IPS-11a (cell line): ENCODE measurements around the gene UBE2E3.

Experiments
- H3K4me3 ChIP-seq: one replicate; pipeline ENCODE4 v1.5.1; 2013; ENCODE audit warnings: low read depth, low read length, control low read depth

Gene UBE2E3

DNA sequence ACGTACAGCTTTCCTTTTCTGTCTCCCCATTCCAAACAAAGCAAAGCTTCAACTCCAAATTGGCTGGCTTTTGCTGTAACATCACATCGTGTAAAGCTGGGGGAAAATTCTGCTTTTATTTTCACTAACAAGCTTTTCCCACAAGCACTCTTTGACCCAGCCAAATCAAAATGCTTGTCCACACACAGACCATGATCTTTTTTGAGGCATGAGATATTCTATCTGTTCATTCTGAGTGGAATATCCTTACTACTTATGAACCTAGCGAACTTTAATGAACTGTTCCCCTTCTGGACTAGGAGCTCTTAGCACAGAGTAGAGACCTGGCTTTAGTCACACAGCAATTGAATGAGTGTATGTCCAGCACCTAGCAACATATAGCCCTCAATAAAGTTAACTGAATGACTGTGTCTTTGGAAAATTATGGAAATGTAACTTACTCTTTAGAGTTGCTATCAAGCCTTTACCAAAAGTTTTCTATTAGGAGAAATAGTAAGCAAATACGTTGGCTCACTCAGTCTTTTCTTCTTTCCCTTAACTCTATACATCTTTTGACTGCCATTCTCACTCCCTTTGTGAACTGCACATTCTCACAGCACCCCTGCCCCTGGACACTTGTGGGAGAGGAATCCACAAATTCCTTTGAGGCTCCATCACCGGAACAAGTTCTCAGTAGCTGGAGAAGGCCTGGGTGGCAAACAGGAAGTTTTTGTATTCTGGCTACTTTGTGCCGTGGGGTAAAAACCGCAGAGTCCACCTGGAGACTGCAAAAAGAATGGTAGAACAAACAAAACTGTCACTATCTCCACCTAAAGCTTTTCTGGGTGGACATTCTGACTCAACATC is 1.3 kb upstream of the UBE2E3 start:
- no peak overlapping the region for H3K4me3 ChIP-seq

DNA sequence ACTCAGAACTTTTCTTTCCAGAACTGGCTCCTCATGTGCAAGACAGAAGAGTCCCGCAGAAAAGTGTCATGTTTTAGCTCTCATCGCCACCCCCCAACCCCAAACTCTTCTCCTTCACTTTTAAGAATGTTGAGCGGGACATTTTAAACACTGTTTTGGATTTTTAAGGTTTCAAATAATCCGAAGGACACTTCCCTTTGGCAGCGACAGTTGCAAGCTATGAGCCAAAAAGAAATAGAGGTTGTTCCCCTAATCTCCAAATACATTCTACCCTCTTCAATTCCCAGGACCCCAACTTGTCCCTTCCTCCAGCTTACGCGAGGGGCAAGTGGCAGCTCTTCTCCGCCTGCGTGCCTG is 678 bp upstream of the UBE2E3 start:
- peak overlapping the region; percentile 43 for H3K4me3 ChIP-seq

DNA sequence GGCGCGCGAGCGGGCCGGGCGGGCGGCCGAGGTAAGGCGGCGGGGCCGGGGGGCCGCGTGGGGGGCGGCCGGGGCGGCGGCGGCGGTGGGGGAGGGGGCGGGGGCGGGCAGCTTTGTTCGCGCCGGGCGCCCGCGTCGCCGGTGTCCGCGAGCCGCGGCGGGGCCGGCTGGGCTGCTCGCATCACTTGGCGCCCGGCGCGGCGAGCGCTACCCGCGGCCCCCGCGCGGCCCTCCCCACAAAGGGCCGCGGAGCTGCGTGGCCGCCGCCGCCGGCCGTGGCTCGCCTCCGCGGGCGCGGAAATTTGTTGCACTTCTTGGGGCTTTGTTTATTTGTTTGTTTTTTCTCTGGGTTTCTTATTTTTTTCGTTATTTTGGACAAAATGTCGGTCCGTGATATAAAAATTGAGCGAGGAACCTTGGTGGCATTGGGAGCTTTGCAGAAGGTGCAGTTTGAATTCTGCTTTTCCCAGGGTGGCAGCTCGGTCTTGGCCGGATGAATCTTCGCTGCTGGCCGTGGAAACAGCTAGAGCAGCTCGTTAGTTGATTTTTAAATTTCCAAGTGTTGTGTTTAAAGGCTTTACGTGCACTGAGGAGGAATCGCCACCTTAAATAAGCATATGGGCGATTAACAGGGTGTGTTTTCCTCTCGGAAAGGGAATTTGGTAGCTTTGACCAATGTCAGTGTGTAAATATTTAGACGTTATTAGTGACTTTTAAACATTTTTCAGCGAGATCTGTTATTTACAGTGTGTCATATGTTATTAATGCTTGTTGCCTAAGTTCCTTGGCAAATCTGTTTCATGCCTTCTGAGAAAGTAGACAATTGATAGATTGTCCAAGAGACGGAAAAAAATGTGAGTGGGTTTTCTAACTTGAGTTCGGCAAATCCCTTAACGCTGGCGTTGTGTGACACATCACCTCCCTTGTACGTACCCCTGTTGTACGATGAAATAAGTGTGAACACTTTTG is 822 bp downstream of the UBE2E3 start:
- H3K4me3 ChIP-seq: peak overlapping the region; percentile 87

DNA sequence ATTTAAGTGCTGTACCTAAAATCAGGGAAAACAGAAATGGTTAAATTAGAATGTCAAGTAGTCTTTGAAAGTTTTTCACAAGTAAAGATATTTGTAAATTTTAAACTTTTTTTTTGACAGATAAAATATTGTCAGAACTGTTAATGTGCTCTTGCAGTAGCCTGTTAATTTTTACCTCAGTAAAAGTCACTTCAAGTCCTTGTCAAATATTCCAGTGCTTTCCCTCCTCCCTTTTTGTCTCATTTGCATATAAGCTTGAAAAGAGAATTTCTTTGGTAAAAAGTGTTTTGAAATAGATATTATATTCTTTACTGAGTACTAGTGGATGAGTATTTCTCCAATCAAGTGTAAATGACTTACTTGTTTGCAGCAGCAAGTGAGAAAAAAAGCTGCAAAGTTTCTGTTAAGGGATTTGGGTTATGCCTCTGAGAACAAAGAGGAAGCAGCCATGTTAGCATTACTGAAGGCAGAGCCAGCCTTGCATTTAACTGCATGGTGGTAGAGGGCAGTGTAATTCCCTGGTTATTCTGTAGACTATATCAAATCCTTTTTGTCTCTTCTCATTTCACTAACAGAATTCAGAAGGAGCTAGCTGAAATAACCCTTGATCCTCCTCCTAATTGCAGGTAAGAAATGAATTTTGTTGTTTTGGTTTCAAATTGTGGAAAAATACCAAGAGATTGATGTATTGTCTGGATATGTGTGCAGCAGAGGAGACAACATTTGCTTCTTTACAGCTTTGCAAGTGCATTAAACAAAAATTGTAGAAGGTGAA is 3.2 kb downstream of the UBE2E3 start:
- H3K4me3 ChIP-seq: peak overlapping the region; percentile 4

DNA sequence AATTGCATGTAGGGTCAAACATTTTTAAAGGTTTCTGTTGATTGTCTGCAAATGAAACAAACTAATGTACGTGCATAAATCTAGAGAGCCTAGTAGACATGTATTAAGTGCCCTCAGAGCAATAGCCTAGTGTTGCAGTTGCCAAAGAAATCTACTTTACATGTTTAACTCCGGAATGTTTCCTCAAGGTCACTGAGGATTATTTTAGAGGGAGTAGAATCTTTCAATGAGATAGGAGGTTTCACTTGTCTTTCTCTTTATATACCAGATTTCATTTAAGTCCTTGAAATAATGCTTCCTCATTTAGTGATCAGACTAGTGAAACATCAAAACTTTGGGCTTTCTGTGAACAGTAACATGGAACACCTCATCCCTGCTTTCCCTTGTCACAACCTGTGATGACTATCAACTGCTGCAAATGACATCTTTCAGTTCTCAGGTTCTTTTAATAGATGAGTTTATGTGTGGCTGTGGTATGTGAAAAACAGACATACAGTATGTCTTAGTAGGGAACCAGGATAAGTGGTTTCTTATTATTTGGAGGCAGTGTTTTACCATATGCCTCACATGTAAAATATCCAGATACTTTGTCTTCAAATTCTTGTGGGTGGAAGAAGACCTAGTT is 5.5 kb downstream of the UBE2E3 start:
- H3K4me3 ChIP-seq: no peak overlapping the region

DNA sequence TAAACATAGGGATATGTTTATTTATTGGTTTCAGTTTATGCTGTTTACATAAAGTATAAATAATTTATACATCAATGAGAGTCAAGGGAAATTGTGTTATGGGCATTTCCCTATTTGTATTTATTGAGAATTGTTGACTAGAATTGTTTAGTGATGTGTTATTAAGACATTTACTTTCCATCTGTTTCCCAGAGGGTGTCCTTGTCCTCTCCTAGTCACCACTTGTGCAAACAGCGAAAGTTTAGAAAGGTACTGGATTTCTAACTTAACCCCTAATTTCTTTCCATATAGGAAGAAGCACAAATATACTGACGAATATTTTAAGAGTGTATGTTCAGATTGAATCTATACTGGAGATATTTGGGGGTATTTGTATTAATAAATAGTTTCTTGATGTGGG is 6.7 kb downstream of the UBE2E3 start:
- H3K4me3 ChIP-seq: no peak overlapping the region

DNA sequence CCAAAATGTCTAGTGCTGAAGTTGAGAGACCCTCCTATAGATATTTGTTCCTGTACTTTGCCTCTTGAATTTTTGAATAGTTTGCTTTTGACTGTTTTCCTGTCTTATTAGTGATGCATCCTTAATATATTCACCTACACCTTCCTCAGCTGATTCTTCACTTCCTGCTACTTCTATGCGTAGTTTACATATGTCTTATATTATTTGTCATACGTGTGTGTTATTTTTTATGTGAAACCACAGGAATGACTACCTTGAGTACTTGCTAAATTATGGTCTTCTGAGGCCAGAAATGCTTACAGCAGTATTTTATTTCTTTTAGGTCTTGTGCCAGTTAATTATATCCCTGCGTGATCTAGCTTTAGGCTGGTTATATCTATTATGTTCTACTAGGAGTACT is 9.9 kb downstream of the UBE2E3 start:
- no peak overlapping the region for H3K4me3 ChIP-seq

DNA sequence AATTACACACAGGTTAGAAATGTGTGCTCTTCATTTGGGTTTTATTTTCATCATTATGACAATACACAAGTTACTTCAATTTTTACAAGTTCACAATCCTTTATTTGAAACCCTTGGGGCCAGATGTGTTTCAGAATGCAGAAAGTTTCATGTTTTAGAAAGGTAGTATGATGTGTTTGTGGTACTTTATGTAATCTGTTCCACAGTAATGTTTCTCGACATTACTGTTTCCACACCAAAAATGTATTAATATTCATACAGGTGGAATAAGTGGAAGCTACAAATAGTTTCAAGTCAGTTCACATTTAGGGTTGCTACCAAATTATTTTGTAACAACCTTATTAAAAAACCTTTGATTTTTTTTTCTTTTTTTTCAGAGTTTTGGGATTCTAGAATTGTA is 10.4 kb downstream of the UBE2E3 start:
- H3K4me3 ChIP-seq: no peak overlapping the region

DNA sequence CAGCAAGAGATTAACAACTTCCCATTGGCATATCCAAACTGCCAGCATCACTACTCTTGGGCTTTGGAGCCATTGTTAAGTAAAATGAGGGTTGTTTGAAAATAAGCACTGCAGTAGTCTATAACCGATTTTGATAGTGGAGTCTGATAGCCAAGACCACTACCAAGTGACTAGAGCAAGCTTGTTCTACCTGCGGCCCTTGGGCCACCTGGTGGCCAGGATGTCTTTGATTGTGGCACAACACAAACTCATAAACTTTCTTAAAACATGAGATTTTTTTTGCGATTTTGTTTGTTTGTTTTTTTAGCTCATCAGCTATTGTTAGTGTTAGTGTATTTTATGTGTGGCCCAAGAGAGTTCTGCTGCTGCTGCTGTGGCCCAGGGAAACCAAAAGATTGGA is 11.0 kb downstream of the UBE2E3 start:
- no peak overlapping the region for H3K4me3 ChIP-seq

DNA sequence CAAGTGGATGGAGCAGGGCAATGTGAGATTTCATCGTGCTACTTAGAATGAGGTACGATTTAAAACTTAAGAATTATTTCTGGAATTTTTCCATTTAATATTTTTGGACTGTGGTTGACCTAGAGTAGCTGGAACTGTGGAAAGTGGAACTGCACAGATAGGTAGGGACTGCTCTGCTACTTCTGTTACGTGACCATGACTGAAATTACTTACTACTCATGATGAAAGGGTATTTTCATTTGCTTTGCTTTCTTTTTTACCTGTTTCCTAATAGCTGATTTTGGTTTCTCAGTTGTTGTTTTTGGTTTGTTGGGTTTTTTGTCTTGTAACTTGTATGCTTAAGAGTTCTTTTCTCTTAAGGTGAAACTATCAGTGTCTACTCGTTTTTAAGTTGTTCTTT is 11.4 kb downstream of the UBE2E3 start:
- no peak overlapping the region for H3K4me3 ChIP-seq

DNA sequence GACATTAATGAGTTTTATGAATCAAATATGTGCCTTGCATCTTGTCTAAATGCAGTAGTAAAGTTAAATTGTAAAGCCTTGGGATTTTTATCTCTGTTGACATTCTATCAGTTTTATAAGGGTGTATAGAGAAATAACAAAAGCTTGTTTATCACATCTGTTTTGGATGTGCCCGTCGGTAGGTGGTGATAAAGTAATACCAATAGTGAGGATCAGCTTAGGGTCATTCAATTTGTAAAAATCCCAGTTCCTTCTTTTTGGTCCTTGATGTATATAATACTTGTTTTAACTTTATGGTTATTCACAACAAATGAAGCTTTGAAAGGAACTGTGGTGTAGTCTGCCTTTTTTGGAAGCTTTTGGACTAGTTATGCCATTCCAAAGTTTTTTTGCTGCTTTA is 12.6 kb downstream of the UBE2E3 start:
- no peak overlapping the region for H3K4me3 ChIP-seq

DNA sequence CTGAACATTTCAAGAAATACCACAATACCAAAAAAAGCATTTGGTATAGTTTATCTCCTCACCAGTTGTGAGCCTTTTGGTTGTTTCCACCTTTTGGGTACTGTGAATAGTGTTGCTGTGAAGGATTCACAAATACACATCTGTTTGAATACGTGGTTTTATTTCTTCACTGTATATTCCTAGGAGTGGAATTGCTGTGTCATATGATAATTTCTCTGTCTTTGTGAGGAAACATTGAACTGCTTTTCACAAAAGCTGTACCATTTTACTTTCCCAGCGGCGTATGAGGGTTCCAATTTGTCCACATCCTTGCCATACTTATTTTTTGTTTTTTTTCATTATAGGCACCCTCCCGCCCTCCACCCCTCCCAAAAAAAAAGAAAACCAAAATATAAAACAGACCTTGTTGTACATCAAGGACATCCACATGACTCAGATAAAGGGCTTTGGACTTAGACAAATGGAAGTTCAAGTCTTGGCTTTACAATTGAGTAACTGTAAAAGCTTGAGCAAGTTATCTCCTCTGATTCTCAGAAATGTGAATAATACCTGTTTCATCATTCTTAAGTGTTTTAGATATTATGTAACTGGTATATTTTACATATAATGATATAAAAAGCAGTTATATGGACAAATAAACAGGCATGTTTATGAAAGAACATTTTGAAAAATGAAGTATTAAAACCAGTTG is 19.0 kb downstream of the UBE2E3 start:
- H3K4me3 ChIP-seq: no peak overlapping the region

DNA sequence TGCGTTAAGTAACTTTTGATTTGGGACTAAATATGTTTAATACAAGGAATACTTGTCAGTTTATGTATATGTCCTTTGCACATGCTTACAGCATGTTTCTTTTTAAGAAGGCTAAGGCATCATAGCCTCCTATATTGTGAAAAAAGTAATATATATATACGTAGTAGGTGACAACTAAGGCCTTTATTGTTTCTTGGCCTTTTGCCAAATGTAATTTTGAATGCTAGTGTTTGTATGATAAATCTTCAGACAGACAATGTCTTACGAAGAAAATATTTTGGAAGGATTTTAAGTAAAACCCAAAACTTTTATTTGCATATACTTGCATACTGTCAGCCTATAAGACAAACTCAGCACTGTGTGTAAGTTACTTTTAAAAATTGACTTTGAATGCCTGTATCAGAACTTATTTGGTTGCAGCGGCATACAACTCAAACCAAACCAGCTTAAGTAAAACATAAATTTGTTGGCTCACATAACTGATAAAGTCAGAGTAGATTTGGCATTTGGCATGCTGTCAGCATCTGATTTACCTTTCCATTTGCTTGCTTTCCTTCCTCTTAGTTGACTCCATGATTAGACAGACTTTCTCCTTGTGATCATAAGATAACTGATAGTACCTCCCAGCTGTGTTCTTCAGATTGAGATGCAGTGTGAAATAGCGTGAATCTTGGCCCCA is 24.4 kb downstream of the UBE2E3 start:
- H3K4me3 ChIP-seq: no peak overlapping the region

DNA sequence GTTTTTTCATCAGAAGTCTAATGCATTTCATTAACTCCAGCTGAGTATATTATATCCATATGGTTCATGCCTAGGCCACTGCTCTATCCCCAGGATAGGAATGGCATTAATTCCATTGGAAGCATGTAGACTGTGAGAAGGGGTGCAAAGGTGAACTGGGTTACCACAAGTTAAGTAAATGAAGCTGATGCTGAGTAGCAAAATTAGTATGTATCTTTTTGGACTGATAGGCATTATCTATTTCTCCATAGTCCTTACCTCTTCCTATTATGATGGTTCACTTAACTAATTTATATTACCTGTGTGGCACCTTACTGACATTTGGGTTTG is 24.9 kb downstream of the UBE2E3 start:
- H3K4me3 ChIP-seq: no peak overlapping the region

DNA sequence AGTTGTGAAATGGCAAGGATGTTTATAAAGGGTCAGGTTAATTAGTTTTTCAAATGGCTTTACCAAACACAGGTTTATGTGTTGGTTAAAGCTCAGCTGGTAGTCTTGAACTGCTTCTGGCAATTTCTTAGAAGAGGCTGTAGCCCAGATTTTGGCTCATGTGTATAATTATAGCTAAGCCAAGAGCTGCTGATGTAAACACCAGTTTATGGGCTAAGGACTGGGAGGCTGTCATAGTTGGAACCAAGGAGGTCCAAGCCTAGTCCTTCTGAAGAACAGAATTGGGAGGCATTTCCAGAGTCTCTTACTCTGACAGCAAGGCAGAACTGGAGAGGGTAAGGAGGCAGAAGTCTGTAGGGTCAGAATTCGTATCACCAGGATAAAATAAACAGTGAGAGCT is 25.4 kb downstream of the UBE2E3 start:
- H3K4me3 ChIP-seq: no peak overlapping the region

DNA sequence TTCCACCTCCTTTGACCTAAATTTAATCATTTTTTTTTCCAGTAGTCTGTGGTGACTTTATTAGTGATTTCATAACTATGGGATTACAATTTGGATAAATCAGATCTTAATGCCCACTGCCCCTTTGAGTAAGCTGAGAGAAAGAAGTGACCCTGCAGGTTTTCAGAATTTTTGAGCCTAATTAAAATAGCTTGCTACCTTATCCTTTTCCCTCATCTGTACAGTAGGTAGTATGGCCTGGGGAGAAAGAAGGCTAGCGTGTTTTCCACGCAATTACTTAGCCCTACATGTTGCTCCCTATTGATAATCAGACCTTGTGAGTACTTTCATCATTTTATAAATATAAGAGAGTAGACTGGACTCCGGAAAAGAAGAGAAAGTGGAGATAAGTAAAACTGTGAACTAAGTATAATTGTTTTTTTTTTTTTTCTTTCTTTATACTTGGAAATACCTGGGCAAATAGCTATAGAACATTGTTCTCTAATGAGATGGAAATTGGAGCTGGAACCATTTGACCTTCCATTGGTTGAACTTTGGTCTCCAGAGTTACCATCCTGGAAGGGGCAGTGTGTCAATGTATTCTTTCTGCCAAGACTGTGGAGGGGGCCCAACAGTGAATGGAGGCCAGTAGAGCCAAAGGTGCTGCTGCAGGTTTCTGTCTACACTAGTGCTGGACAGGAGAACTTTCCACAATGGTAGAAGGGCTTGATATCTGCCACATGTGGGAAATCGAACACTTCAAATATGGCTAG is 26.9 kb downstream of the UBE2E3 start:
- no peak overlapping the region for H3K4me3 ChIP-seq

DNA sequence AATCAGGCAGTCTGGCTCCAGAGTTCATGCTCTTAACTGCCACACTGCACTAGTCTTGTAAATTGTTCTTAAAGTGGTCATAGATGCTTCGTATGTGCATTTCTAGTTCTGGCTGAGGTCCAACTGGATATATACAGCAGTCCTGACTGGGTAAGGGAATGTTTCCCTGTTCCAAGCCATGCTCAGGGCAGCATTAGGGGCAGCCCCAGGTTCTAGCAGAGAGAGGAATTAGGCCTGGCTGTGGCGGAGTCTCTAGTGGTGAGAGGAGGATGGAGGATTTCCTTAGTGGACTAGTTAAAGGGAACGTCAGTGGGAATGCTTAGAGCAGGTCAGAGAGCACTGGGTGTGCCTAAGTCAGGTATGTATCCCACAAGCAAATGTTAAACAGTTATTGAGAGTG is 28.0 kb downstream of the UBE2E3 start:
- no peak overlapping the region for H3K4me3 ChIP-seq

DNA sequence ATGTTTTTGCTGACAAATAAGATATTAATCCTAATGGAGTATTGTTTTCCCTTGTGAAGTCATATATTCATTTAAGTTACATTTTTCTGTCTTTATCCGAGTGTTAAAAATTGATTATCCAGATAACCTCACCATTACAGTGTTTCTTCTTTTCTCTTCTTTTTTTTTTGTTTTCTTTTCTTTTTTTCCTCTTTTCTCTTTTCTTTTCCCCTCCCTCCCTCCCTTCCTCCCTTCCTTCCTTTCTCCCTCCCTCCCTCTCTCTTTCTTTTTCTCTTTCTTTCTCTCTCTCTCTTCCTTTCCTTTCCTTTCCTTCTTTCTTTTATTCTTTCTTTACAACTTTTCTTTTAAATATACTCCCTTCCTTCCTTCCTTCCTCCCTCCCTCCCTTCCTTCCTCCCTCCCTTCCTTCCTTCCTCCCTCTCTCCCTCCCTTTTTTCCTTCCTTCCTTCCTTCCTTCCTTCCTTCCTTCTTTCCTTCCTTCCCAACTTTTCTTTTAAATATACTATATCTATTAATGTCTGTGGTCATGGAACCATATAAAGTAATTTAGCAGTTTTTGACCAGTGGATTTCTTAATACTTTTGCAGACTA is 40.9 kb downstream of the UBE2E3 start:
- H3K4me3 ChIP-seq: no peak overlapping the region

DNA sequence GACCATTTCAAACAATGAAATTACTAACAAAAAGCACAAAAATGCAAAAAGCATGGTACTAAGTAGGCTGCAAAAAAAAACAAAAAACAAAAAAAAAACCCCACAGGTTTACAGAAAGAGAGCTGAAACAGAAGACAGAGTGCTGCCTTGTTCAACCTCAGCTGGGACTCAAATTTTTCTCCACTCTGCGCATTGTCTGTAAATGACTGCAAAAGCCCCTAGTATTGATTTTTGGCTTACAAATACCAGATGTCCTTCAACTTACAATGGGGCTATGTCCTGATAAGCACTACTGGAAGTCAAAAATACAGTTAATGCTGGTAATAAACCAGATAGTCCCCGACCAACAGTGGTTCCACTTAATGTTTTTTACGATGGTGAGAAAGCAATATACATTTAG is 42.2 kb downstream of the UBE2E3 start:
- H3K4me3 ChIP-seq: no peak overlapping the region
